ENCODE measurements around the gene LYZL2.
"Not testable (repeated sequence)": the region's sequence is repeated elsewhere in the genome, so short reads cannot be mapped to it uniquely, and the experiment has no call there.

The LYZL2 gene

DNA sequence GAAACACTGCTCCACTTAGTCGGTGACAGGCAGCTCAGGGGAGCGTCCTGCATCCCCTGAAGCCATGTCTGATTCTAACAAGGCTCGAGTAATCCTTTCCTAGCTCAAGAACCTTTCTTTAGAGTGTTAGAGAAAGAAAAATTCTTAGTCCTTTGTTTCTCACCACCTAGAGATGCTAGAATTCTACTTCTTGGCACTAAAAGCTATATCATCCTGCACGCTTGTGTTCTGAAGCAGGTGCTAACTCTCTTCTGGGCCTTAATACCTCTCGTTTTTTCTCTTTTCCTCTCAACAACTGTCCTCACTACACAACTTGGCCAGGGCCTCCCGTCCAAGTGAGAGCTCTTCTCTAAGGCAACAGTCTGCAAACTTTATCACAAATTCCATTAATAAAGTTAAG, at the start of gene LYZL2:
TSS of gene LYZL2 (minus strand) at position 101 of the 400 bp plus-strand sequence. CDS start 2,838 bp downstream, outside the sequence.
- TF ChIP-seq, protein P1, sequence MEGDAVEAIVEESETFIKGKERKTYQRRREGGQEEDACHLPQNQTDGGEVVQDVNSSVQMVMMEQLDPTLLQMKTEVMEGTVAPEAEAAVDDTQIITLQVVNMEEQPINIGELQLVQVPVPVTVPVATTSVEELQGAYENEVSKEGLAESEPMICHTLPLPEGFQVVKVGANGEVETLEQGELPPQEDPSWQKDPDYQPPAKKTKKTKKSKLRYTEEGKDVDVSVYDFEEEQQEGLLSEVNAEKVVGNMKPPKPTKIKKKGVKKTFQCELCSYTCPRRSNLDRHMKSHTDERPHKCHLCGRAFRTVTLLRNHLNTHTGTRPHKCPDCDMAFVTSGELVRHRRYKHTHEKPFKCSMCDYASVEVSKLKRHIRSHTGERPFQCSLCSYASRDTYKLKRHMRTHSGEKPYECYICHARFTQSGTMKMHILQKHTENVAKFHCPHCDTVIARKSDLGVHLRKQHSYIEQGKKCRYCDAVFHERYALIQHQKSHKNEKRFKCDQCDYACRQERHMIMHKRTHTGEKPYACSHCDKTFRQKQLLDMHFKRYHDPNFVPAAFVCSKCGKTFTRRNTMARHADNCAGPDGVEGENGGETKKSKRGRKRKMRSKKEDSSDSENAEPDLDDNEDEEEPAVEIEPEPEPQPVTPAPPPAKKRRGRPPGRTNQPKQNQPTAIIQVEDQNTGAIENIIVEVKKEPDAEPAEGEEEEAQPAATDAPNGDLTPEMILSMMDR (conservative IDR thresholded peaks at IDR 0.05; ENCODE audit: low read depth, low read length), result no peak
- DNase-seq (ENCODE audit: low read depth), result no peak
- H3K4me3 ChIP-seq (ENCODE audit: low read depth, low read length), result no peak within 1 kb of the TSS

DNA sequence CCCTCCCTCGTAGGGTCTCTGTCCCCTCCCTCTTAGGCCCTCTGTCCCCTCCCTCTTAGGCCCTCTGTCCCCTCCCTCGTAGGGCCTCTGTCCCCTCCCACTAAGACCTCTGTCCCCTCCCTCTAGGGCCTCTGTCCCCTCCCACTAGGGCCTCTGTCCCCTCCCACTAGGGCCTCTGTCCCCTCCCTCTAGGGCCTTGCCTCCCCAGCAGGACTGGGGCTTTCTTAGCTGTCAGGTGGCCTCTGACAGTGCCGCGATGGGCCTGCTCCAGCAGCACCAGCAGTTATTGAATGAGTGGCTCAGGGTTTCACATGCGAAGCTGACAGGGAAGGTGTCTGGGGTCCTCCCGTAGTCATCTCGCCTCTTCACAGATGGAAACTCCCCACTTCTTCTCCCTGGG, 48.1 kb upstream of the LYZL2 start:
- DNase-seq (ENCODE audit: low read depth); H3K4me3 ChIP-seq (ENCODE audit: low read depth, low read length): not testable (repeated sequence)

DNA sequence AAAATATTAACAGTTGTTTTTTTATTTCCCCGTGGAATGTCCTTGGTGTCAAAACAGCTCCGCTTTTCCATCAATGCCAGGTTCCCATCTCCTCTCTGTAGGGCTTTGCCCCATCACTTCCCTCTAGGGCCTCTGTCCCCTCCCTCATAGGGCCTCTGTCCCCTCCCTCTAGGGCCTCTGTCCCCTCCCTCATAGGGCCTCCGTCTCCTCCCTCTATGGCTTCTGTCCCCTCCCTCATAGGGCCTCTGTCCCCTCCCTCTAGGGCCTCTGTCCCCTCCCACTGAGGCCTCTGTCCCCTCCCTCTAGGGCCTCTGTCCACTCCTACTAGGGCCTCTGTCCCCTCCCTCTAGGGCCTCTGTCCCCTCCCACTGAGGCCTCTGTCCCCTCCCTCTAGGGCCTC, 47.6 kb upstream of the LYZL2 start:
- not testable (repeated sequence) for H3K4me3 ChIP-seq (ENCODE audit: low read depth, low read length); DNase-seq (ENCODE audit: low read depth)

DNA sequence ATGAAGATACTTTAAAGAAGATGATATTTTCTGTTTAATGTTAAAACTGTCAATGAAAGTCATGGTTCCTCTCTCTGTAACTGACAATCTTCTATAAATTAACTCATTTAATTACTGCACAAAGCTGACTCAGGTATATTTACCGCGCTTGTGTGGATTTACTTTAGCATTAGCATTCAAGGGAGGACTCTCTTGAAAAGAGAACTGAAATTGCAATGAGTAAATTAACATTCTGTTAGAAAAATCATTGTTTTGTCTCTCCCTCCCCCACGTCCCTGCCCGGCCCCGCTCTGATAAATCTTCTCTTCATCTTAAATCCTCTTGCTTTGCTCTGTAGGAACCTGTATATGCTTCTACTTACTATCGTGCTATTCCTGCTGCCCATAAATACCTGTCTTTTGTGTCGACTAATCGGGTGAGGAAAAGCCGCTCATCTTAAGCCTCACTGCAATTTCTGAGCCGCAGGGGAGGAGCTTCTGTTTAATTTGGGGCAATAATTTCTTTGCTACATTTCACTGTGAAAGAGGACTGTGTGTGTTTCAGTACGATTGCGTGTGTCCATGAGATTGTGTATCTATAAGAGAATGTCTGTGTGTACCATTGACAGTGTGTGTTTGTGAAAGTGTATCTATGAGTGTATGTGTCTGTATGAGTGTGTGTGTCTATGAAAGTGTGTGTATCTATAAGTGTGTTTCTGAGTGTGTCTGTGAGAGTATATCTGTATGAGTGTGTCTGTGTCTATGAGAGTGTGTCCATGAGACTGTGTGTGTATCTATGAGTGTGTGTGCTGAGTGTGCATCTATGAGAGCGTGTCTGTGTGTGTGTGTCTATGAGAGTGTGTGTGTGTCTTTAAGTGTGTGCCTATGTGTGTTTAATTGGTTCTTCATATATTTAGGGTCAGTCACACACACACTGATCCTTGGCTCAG, 46.5 kb upstream of the LYZL2 start:
- TF ChIP-seq, protein P1 (conservative IDR thresholded peaks at IDR 0.05; ENCODE audit: low read depth, low read length), result no peak
- H3K4me3 ChIP-seq (ENCODE audit: low read depth, low read length), result no peak overlapping the region
- no peak for DNase-seq (ENCODE audit: low read depth)

DNA sequence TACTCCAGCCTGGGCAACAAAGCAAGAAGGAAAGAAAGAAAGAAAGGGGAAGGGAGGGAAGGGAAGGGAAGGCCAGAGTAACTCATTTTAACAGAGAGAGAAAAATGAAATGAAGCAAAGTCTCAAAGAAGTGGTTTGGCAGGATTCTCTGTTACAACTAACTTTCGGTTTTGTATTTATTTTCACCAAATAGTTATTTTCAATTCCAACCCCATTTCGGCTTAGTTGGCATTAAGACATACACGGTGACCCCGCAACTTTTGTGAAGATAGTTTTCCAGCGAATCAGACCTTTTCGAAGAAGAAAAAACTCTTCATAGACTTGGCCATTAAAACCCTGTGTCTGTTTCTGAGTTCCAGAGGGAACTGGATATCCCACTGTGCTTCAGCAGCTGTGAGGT, 45.2 kb upstream of the LYZL2 start:
- TF ChIP-seq, protein P1 (conservative IDR thresholded peaks at IDR 0.05; ENCODE audit: low read depth, low read length), result no peak
- no peak for DNase-seq (ENCODE audit: low read depth)
- no peak overlapping the region for H3K4me3 ChIP-seq (ENCODE audit: low read depth, low read length)

DNA sequence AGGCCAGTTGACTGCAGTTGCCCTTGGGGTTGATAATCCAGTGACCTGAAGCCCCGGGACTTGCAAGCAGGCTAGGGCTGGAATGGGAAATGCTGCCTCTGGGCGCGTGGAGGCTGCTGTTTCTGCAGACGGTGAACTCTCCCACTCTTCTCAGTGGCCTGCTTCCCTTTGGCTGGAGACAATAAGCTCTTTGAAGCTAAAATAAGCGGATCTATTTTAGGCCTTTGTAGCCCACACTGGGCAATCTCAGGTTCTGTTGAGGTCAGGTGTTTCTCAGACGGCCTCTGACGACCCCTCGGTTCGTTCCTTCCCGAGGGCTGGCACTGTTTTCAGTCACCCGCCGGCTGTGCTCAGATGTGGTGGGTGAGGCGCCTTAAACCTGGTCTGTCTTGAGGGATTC, 43.7 kb upstream of the LYZL2 start:
- not testable (repeated sequence) for H3K4me3 ChIP-seq (ENCODE audit: low read depth, low read length); DNase-seq (ENCODE audit: low read depth)

DNA sequence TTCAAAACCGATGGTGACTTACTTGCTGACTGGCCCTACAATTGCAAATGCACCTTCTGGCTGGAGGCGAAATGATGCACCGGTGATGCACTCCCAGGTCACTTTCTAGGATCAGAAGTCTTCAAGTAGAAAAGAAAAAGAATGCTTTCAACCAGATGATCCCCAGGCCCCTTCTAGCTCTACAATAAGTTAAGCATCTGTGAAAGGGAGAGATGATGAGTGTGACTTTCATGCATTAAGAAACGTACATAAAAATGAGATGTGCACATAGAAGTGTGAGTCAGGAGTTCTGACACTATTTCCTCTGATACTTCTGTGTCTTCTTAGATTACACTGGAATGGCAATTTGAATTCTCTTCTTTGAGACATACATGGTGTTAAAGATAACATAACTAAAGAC, 42.8 kb upstream of the LYZL2 start:
- DNase-seq (ENCODE audit: low read depth); H3K4me3 ChIP-seq (ENCODE audit: low read depth, low read length): not testable (repeated sequence)

DNA sequence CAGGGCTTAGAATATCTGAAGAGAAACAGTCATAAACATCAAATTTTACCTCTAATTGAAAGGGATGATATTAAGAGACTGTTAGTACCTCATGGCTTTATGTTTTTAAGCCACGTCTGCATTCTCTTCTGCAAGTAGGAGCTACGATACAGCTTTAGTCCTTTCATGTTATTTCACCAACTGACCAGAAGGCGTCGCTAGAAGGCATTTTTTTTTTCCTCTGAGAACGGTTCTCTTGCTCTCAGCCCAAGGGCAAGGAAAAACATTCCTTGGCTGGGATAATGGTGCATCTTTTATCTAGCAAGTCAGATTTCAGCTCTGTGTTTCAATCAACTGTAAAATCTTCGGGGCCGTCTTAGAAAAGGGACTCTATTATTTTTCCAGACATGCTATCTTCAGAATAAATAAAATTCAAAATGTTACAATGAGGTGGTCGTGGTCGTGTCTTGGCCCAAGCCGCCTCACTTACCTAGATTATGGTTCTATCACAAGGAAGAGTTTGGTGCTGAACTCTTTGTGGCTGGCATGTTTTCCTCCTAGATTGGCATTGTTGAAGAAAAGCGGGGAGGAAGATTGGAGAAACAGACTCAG, 41.6 kb upstream of the LYZL2 start:
- peak; percentile 92 for DNase-seq (ENCODE audit: low read depth)
- TF ChIP-seq, protein P1 (conservative IDR thresholded peaks at IDR 0.05; ENCODE audit: low read depth, low read length), result peak; percentile 76
- H3K4me3 ChIP-seq (ENCODE audit: low read depth, low read length), result peak overlapping the region; percentile 28

DNA sequence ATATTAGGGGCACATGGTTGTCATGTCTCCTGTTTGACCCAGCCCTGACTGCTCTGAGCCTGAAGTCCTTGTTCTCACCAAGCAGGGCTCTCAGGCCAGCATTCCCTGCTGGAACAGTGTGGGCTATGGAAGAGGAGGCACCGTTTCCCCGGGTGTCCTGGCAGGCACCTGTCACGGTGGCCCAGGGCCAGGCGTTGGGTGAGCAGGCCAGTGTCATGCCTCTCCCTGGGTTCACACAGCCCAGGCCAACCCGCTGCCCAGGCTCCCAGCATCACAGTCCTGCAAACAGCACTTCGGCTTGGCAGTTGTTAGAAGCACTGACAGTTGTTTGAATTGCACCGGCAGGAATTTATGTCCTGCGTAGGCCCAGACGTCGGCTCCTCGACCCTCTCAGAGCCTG, 38.4 kb upstream of the LYZL2 start:
- not testable (repeated sequence) for DNase-seq (ENCODE audit: low read depth); H3K4me3 ChIP-seq (ENCODE audit: low read depth, low read length)

DNA sequence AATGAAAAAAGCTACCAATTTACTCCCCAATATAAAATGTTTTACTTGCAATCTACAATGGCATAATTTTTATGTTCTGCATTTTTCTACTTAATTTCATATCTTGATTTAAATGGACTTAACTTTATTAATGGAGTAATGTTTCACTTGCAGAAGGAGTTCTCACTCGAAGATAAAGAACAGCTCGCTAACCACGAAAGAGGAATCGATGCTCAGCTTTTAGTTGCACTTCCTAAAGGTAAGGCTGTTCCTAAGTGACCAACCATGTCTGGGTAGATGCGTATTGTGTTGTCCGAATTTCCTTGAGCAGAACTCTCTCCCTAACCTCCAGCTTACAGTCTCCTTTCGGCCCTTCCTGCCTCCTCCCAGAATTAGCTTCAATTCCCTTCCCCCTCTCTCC, 33.9 kb upstream of the LYZL2 start:
- DNase-seq (ENCODE audit: low read depth); H3K4me3 ChIP-seq (ENCODE audit: low read depth, low read length): not testable (repeated sequence)

Measured in choroid plexus epithelial cell (primary cell).